H1 (cell line): ENCODE measurements around the gene TAGLN2. TPM values are rescaled to one million over a fixed set of nuclear protein-coding genes. Genes with fewer than 3 reads are reported as not detected.

Experiments
- CTCF ChIA-PET: fragments of 300-600 bp; sonication (Branson Sonifier 250); formaldehyde crosslinking; loops from one replicate; lab custom pipeline; 2021; ENCODE audit not compliant: partially characterized antibody; lab: Charles Lee
- POLR2A ChIA-PET: fragments of 300-600 bp; sonication (Branson Sonifier 250); formaldehyde crosslinking; loops from one replicate; lab custom pipeline; 2021; ENCODE audit warnings: inconsistent platforms; ENCODE audit not compliant: partially characterized antibody; lab: Charles Lee
- DNase-seq, 2 experiments: peaks; one replicate each; pipeline versions ENCODE4 v3.0.0 to v3.0.0-alpha.2; 2010 to 2022; ENCODE audit warnings: low spot score in 2 of 2, low read depth in 1 of 2, mixed read lengths in 1 of 2
- FAIRE-seq: peaks from 2 replicates; lab custom pipeline; 2011; peaks lifted over from hg19 to GRCh38; lab: Jason Lieb, UNC
- H2AFZ ChIP-seq: 2 replicates; pipeline ENCODE4 v1.8.1; 2012; ENCODE audit warnings: low read length, inconsistent platforms
- H2AK5ac ChIP-seq: 2 replicates; pipeline ENCODE4 v1.6.1; 2013; ENCODE audit warnings: low read depth, low read length
- H2BK120ac ChIP-seq: replicated peaks from 2 replicates; pipeline ENCODE3; 2013; ENCODE audit warnings: low read depth, low read length, inconsistent platforms
- H2BK12ac ChIP-seq: 2 replicates; pipeline ENCODE4 v1.6.1; 2013; ENCODE audit warnings: low read depth, low read length
- H2BK15ac ChIP-seq: 2 replicates; pipeline ENCODE4 v1.6.1; 2013; ENCODE audit warnings: low read length
- H2BK20ac ChIP-seq: 2 replicates; pipeline ENCODE4 v1.6.1; 2013; ENCODE audit warnings: low read length
- H2BK5ac ChIP-seq: 2 replicates; pipeline ENCODE4 v1.6.1; 2013; ENCODE audit warnings: low read depth, low read length
- H3K14ac ChIP-seq: 2 replicates; pipeline ENCODE4 v1.6.1; 2013; ENCODE audit warnings: inconsistent platforms; ENCODE audit not compliant: insufficient read length
- H3K18ac ChIP-seq: 2 replicates; pipeline ENCODE4 v1.6.1; 2013; ENCODE audit warnings: low read length; ENCODE audit errors: extremely low read depth
- H3K23ac ChIP-seq: 2 replicates; pipeline ENCODE4 v1.6.1; 2013; ENCODE audit warnings: inconsistent platforms; ENCODE audit not compliant: insufficient read length
- H3K23me2 ChIP-seq: 2 replicates; pipeline ENCODE4 v1.6.1; 2013; ENCODE audit warnings: low read depth, low read length
- H3K27ac ChIP-seq: 2 replicates; pipeline ENCODE4 v1.6.1; 2011; ENCODE audit warnings: low read depth, low read length, inconsistent platforms
- H3K27me3 ChIP-seq, 4 experiments: replicated peaks in 1 of 4; 1 replicate in 1 of 4; 2 replicates in 3 of 4; pipeline versions ENCODE4 v1.6.1 to v1.8.1; 2011 to 2013; ENCODE audit warnings: low read length in 3 of 4, mild to moderate bottlenecking in 3 of 4, inconsistent platforms in 2 of 4, mixed read lengths in 2 of 4, moderate library complexity in 1 of 4; ENCODE audit not compliant: control insufficient read depth in 3 of 4, insufficient read depth in 3 of 4; ENCODE audit errors: extremely low read depth in 1 of 4
- H3K36me3 ChIP-seq, 4 experiments: 2 replicates each; pipeline versions ENCODE4 v1.6.1 to v1.8.1; 2011 to 2013; ENCODE audit warnings: mild to moderate bottlenecking in 4 of 4, low read length in 3 of 4, moderate library complexity in 2 of 4, control low read depth in 1 of 4, inconsistent platforms in 1 of 4; ENCODE audit not compliant: insufficient read depth in 4 of 4, control insufficient read depth in 2 of 4
- H3K4ac ChIP-seq: replicated peaks from 2 replicates; pipeline ENCODE3; 2013; ENCODE audit warnings: low read length, low read depth, mixed read lengths, inconsistent platforms; ENCODE audit not compliant: insufficient read length
- H3K4me1 ChIP-seq, 4 experiments: replicated peaks in 1 of 4; 1 replicate in 1 of 4; 2 replicates in 3 of 4; pipeline versions ENCODE4 v1.6.1 to v1.8.1; 2011 to 2013; ENCODE audit warnings: low read length in 3 of 4, inconsistent platforms in 2 of 4, mixed read lengths in 1 of 4; ENCODE audit not compliant: insufficient read depth in 4 of 4, control insufficient read depth in 3 of 4
- H3K4me2 ChIP-seq, 2 experiments: 2 replicates each; pipeline versions ENCODE4 v1.6.1 to v1.8.1; 2011 to 2013; ENCODE audit warnings: low read depth in 2 of 2, low read length in 2 of 2, control low read depth in 1 of 2, inconsistent platforms in 1 of 2, mild to moderate bottlenecking in 1 of 2; ENCODE audit not compliant: insufficient read depth in 1 of 2
- H3K4me3 ChIP-seq, 4 experiments: fragments of 200-600, 300-600 bp in 1 of 4; sonication (generic), shearing (Covaris generic), sonication (Bioruptor Twin) in 1 of 4; 2 replicates each; pipeline versions ENCODE4 v1.5.1 to v1.8.1; 2011 to 2016; ENCODE audit warnings: low read length in 4 of 4, low read depth in 3 of 4, control low read depth in 2 of 4, inconsistent platforms in 2 of 4, mild to moderate bottlenecking in 2 of 4, mixed read lengths in 1 of 4, moderate library complexity in 1 of 4; ENCODE audit not compliant: insufficient read depth in 2 of 4; ENCODE audit errors: extremely low read depth in 1 of 4
- H3K56ac ChIP-seq: replicated peaks from 2 replicates; pipeline ENCODE3; 2013; ENCODE audit warnings: low read depth, mild to moderate bottlenecking, mixed read lengths, low read length, inconsistent platforms; ENCODE audit not compliant: insufficient read length
- H3K79me1 ChIP-seq: 2 replicates; pipeline ENCODE4 v1.6.1; 2013; ENCODE audit warnings: low read depth, low read length, control low read depth
- H3K79me2 ChIP-seq, 2 experiments: 2 replicates each; pipeline versions ENCODE4 v1.6.1 to v1.8.1; 2012 to 2013; ENCODE audit warnings: low read length in 2 of 2, mild to moderate bottlenecking in 2 of 2, inconsistent platforms in 1 of 2; ENCODE audit not compliant: insufficient read depth in 2 of 2, control insufficient read depth in 1 of 2
- H3K9ac ChIP-seq, 4 experiments: replicated peaks in 1 of 4; 1 replicate in 1 of 4; 2 replicates in 3 of 4; pipeline versions ENCODE4 v1.6.1 to v1.8.1; 2011 to 2013; ENCODE audit warnings: low read depth in 3 of 4, low read length in 3 of 4, control low read depth in 2 of 4, mild to moderate bottlenecking in 2 of 4, moderate library complexity in 2 of 4, inconsistent platforms in 1 of 4; ENCODE audit errors: extremely low read depth in 1 of 4
- H3K9me3 ChIP-seq, 2 experiments: 2 replicates each; pipeline versions ENCODE4 v1.6.1 to v1.8.1; 2012 to 2013; ENCODE audit warnings: mild to moderate bottlenecking in 2 of 2, moderate library complexity in 2 of 2, control low read depth in 1 of 2, inconsistent platforms in 1 of 2, low read depth in 1 of 2, low read length in 1 of 2, mixed read lengths in 1 of 2; ENCODE audit not compliant: insufficient read depth in 2 of 2
- H4K20me1 ChIP-seq, 2 experiments: replicated peaks in 1 of 2; 2 replicates each; pipeline versions ENCODE3 to v1.8.1; 2011 to 2013; ENCODE audit warnings: inconsistent platforms in 2 of 2, low read length in 2 of 2, mild to moderate bottlenecking in 1 of 2; ENCODE audit not compliant: insufficient read depth in 2 of 2, control insufficient read depth in 1 of 2
- H4K5ac ChIP-seq: 2 replicates; pipeline ENCODE4 v1.6.1; 2013; ENCODE audit warnings: low read length, low read depth, mixed read lengths, inconsistent platforms; ENCODE audit not compliant: insufficient read length
- H4K8ac ChIP-seq: 2 replicates; pipeline ENCODE4 v1.8.0; 2013; ENCODE audit warnings: mild to moderate bottlenecking, moderate library complexity, low read length, inconsistent platforms; ENCODE audit not compliant: insufficient read depth; ENCODE audit errors: extremely low read depth
- H4K91ac ChIP-seq: replicated peaks from 2 replicates; pipeline ENCODE3; 2013; ENCODE audit warnings: low read length, mixed read lengths, inconsistent platforms; ENCODE audit not compliant: insufficient read length
- ASH2L ChIP-seq: fragments of 200-600, 300-600 bp; sonication (generic); IDR thresholded peaks from one replicate; pipeline ENCODE4 v1.7.1; 2017; ENCODE audit warnings: low read length
- EZH2 ChIP-seq: fragments of 200-600 bp; sonication (generic); IDR thresholded peaks from 2 replicates; pipeline ENCODE4 v1.7.1; 2012; ENCODE audit warnings: low read depth, mild to moderate bottlenecking, moderate library complexity, low read length, inconsistent platforms; ENCODE audit not compliant: severe bottlenecking
- FOSL1 ChIP-seq: IDR thresholded peaks from 2 replicates; pipeline ENCODE4 v1.6.1; 2011; ENCODE audit warnings: mild to moderate bottlenecking, low read depth, low read length, moderate library complexity; ENCODE audit not compliant: insufficient read depth
- HDAC2 ChIP-seq, 2 experiments: fragments of 300-600 bp in 1 of 2; sonication (generic) in 1 of 2; IDR thresholded peaks; 2 replicates each; pipeline ENCODE4 v1.6.1; 2011 to 2012; ENCODE audit warnings: low read depth in 2 of 2, low read length in 2 of 2, mild to moderate bottlenecking in 2 of 2, moderate library complexity in 2 of 2, borderline replicate concordance in 1 of 2, inconsistent platforms in 1 of 2
- JUN ChIP-seq: IDR thresholded peaks from 2 replicates; pipeline ENCODE4 v1.6.1; 2011; ENCODE audit warnings: low read depth, mild to moderate bottlenecking, improper control_type of control experiment, low read length
- KDM1A ChIP-seq: fragments of 200-600, 300-600 bp; sonication (generic); IDR thresholded peaks from 2 replicates; pipeline ENCODE4 v1.7.1; 2016; ENCODE audit warnings: mild to moderate bottlenecking, low read length, borderline replicate concordance
- KDM5A ChIP-seq: fragments of 200-600 bp; IDR thresholded peaks from 2 replicates; pipeline ENCODE4 v1.7.1; 2012; ENCODE audit warnings: mild to moderate bottlenecking, low read length, inconsistent platforms, mixed read lengths
- SIRT6 ChIP-seq: IDR thresholded peaks from one replicate; pipeline ENCODE4 v1.7.1; 2012; ENCODE audit warnings: low read length, inconsistent platforms
- SIX5 ChIP-seq: IDR thresholded peaks from 2 replicates; pipeline ENCODE4 v1.6.1; 2011; ENCODE audit warnings: mild to moderate bottlenecking, low read depth, low read length
- SP4 ChIP-seq: IDR thresholded peaks from 2 replicates; pipeline ENCODE4 v1.6.1; 2012; ENCODE audit warnings: low read length, inconsistent platforms
- TCF12 ChIP-seq: IDR thresholded peaks from 2 replicates; pipeline ENCODE4 v1.6.1; 2011; ENCODE audit warnings: low read depth, mild to moderate bottlenecking, low read length
- WGBS, 2 experiments: shearing (Covaris generic) in 1 of 2; methylation state at CpG; one replicate each; pipeline versions ENCODE4 v1.1.6 to v1.1.7; 2013 to 2015; ENCODE audit warnings: low lambda C conversion rate in 2 of 2, mixed read lengths in 2 of 2, inconsistent platforms in 1 of 2, low coverage in 1 of 2, missing lambda C conversion rate in 1 of 2; ENCODE audit not compliant: insufficient replicate concordance in 2 of 2, insufficient coverage in 1 of 2, insufficient read length in 1 of 2; ENCODE audit errors: extremely low coverage in 1 of 2, missing lambda C conversion rate in 1 of 2; 5-methylcytosine and 5-hydroxymethylcytosine counted together
- polyA plus RNA-seq, 7 experiments: library from polyadenylated mRNA; depleted of rRNA in 3 of 7; stranded (reverse) in 5 of 7; unstranded in 2 of 7; fragments of >200 nt in 5 of 7; fragments of 200-250 nt in 2 of 7; gene quantifications; 1 replicate in 5 of 7; 2 replicates in 1 of 7; 4 replicates in 1 of 7; pipeline versions ENCODE4 v1.2.1 to v1.2.3, GENCODE V29; 2011 to 2013; ENCODE audit warnings: missing spikeins in 2 of 7, mixed read lengths in 2 of 7
- total RNA-seq: library from RNA; stranded (reverse); fragmentation: NEBNext Ultra II Directional; extraction: Animal tissue kit (Norgen Biotek cat#: 25700); gene quantifications from 2 replicates; pipeline ENCODE4 v1.2.1, GENCODE V29; 2021
- TF ChIP-seq, protein P1 (sequence below): IDR thresholded peaks from 2 replicates; pipeline ENCODE4 v1.6.1; 2012; ENCODE audit warnings: inconsistent platforms

TAGLN2 gene
- total and polyA plus RNA-seq, 2 of the 8 experiments (the other 6 are each of a cell fraction or from before 2014, with no cell fraction given) = 93.0 to 114 TPM

DNA sequence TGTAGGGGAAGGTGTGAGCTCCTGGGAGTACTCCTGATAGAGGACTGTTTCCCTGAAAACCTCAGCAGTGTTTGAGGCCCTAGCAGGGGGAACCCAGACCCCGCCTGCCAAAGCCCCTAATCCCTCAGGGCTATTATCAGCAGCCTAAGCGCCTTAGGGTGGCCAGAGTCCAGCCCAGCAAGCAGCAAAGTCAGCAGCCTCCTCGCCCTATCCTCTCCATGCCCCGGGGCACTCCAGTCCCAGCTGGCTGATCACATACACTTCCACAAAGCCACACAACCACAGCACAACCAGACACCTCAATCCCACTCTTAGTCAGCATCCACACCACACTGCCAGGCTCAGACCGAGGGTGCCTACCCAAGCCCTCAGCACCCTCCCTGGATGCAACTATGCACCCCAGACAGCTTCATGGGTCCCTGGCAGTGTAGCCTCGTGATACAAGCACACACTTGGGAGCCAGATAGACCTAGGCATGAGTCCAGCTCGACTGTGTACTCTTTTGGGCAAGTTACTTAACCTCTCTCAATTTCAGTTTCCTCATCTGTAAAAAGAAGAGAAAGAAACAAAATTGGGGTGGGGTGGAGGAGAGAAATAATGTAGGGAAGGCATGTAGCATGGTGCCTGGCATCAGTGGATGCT is 13.0 kb upstream of the TAGLN2 start:
- Histone ChIP-seq H2BK12ac (peak overlapping the region; percentile 68; the same call in 1 of the 2 replicates), H3K4me2 (no peak overlapping the region), H3K27ac (no peak overlapping the region), H4K20me1 (no peaks in the 10 kb centered on the region), H2BK120ac (no peak overlapping the region), H2BK15ac (no peak overlapping the region), H3K36me3 (peaks cover 2 to 21% (median 13%) of the 10 kb centered on the region in 4 experiments; a peak in 7 of 8 replicates), H3K9me3 (no peaks in the 10 kb centered on the region), H4K5ac (no peak overlapping the region), H3K56ac (no peak overlapping the region), H3K23me2 (no peaks in the 10 kb centered on the region), H4K91ac (no peak overlapping the region), H3K9ac (peak overlapping the region in 2 of 4 experiments; percentile 5 to 36; a peak in 1 of 7 replicates), H3K23ac (no peak overlapping the region), H3K4ac (no peak overlapping the region), H2BK20ac (no peak overlapping the region), H3K4me3 (no peak overlapping the region), H2BK5ac (no peak overlapping the region), H2AFZ (no peak overlapping the region), H3K27me3 (no peaks in the 10 kb centered on the region), H3K18ac (no peak overlapping the region; the same call in 1 of the 2 replicates), H3K79me2 (no peaks in the 10 kb centered on the region), H3K14ac (no peak overlapping the region), H3K79me1 (no peaks in the 10 kb centered on the region), H3K4me1 (peaks cover 0 to 19% (median 14%) of the 10 kb centered on the region in 4 experiments; a peak in 6 of 7 replicates), H4K8ac (no peak overlapping the region), H2AK5ac (no peak overlapping the region)
- ChIA-PET POLR2A (interaction anchor here (0.8 to 6.0 kb wide), 5 partner anchors 8 to 67 kb away, joined by 3 to 41 read pairs (median 4); partner anchors contain the start of gene TAGLN2), CTCF (interaction anchor here (0.6 to 35.5 kb wide), 14 partner anchors 13 to 157 kb away, joined by 3 to 696 read pairs (median 6); partner anchors contain the start of genes DUSP23, IGSF9, SLAMF9 and TAGLN2)
- FAIRE-seq (no peak), DNase-seq (no peak)
- 83% methylated on average over 6 of the region's 7 CpGs; no CpG with 5 or more reads in 1 of the 2 experiments for WGBS, 2 experiments
- no peak for TF ChIP-seq ASH2L
- no peak for TF ChIP-seq KDM5A
- TF ChIP-seq SP4 = no peak
- TF ChIP-seq EZH2 = no peak
- TF ChIP-seq SIRT6 = no peak
- no peak for TF ChIP-seq HDAC2 (IDR thresholded peaks at IDR 0.05; ENCODE audit: borderline replicate concordance in 1 of 2, low read depth in 2 of 2, low read length in 2 of 2)
- TF ChIP-seq FOSL1 = no peak
- TF ChIP-seq, protein P1, sequence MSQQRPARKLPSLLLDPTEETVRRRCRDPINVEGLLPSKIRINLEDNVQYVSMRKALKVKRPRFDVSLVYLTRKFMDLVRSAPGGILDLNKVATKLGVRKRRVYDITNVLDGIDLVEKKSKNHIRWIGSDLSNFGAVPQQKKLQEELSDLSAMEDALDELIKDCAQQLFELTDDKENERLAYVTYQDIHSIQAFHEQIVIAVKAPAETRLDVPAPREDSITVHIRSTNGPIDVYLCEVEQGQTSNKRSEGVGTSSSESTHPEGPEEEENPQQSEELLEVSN = no peak
- TF ChIP-seq JUN = no peak
- TF ChIP-seq KDM1A = no peak
- no peak for TF ChIP-seq SIX5
- TF ChIP-seq TCF12 = no peak
